ENCODE data around the gene MED12L.

Gene MED12L

GRCh38 chr3:151300539-151300938 lies 215.1 kb downstream of the MED12L start:
- no peak for DNase-seq

GRCh38 chr3:151301787-151302186 lies 216.3 kb downstream of the MED12L start:
- DNase-seq, result no peak

- no peak for DNase-seq
Measured at GRCh38 chr3:151303751-151304150, 218.3 kb downstream of the MED12L start.

- DNase-seq, result no peak
Measured at GRCh38 chr3:151305060-151305774, 219.8 kb downstream of the MED12L start.

GRCh38 chr3:151305775-151306151 lies 220.3 kb downstream of the MED12L start:
- no peak for DNase-seq

GRCh38 chr3:151306168-151306810 lies 220.8 kb downstream of the MED12L start:
- DNase-seq, result no peak

GRCh38 chr3:151307131-151307530 lies 221.7 kb downstream of the MED12L start:
- no peak for DNase-seq

- no peak for DNase-seq
Measured at GRCh38 chr3:151307583-151308488, 222.4 kb downstream of the MED12L start.

GRCh38 chr3:151309566-151309965 lies 224.1 kb downstream of the MED12L start:
- DNase-seq, result no peak

GRCh38 chr3:151312972-151313371 lies 227.5 kb downstream of the MED12L start:
- DNase-seq, result no peak

GRCh38 chr3:151314137-151314536 lies 228.7 kb downstream of the MED12L start:
- DNase-seq, result no peak

- no peak for DNase-seq
Measured at GRCh38 chr3:151314593-151314992, 229.1 kb downstream of the MED12L start.

GRCh38 chr3:151315136-151315535 lies 229.7 kb downstream of the MED12L start:
- DNase-seq, result no peak

GRCh38 chr3:151315846-151316245 lies 230.4 kb downstream of the MED12L start:
- DNase-seq, result no peak

GRCh38 chr3:151316267-151316991 lies 231.0 kb downstream of the MED12L start, which contains the start of gene GPR87:
Gene GPR87, minus strand, starts transcription at chr3:151316820. Its CDS starts 16,720 bp downstream, at chr3:151300100.
- DNase-seq, result no peak

- no peak for DNase-seq
Measured at GRCh38 chr3:151318313-151318712, 232.8 kb downstream of the MED12L start.

GRCh38 chr3:151318991-151319390 lies 233.5 kb downstream of the MED12L start:
- no peak for DNase-seq

GRCh38 chr3:151319628-151320027 lies 234.2 kb downstream of the MED12L start:
- no peak for DNase-seq

- no peak for DNase-seq
Measured at GRCh38 chr3:151320131-151320530, 234.7 kb downstream of the MED12L start.

GRCh38 chr3:151321526-151321925 lies 236.1 kb downstream of the MED12L start:
- DNase-seq, result no peak

- no peak for DNase-seq
Measured at GRCh38 chr3:151322511-151322910, 237.0 kb downstream of the MED12L start.

GRCh38 chr3:151327571-151328198 lies 242.2 kb downstream of the MED12L start:
- DNase-seq, result peak; percentile 54

All from NCI-H2171 treated with DMSO at 0.1 percent for 48 hours (cell line).